ENCODE results near the gene JADE2.

Gene JADE2

GRCh38 chr5:134569758-134570364 is 44.4 kb downstream of the JADE2 start:
- no peak overlapping the region for H3K27ac ChIP-seq (ENCODE audit: low read depth in 2 of 2, low read length in 2 of 2)
- peaks cover 12 to 19% of the 10 kb centered on the region in 2 donors for H3K4me1 ChIP-seq (ENCODE audit: control insufficient read depth in 2 of 2, insufficient read depth in 2 of 2, low read length in 2 of 2)
- H3K9ac ChIP-seq (ENCODE audit: low read depth in 1 of 2, low read length in 2 of 2), result no peak overlapping the region
- H3K36me3 ChIP-seq (ENCODE audit: control insufficient read depth in 2 of 2, insufficient read depth in 2 of 2, low read length in 2 of 2), result peaks cover 73 to 82% of the 10 kb centered on the region in 2 donors
- H3K27me3 ChIP-seq (ENCODE audit: control insufficient read depth in 2 of 2, insufficient read depth in 2 of 2, low read length in 2 of 2), result no peaks in the 10 kb centered on the region
- no peak overlapping the region for H3K4me3 ChIP-seq (ENCODE audit: low read length in 2 of 2)
- no peaks in the 10 kb centered on the region for H3K9me3 ChIP-seq (ENCODE audit: control insufficient read depth in 2 of 2, low read length in 2 of 2)

GRCh38 chr5:134570365-134570758 is 44.9 kb downstream of the JADE2 start:
- Histone ChIP-seq H3K9ac (ENCODE audit: low read depth in 1 of 2, low read length in 2 of 2) (no peak overlapping the region), H3K4me1 (ENCODE audit: control insufficient read depth in 2 of 2, insufficient read depth in 2 of 2, low read length in 2 of 2) (peaks cover 12 to 19% of the 10 kb centered on the region in 2 donors), H3K4me3 (ENCODE audit: low read length in 2 of 2) (no peak overlapping the region), H3K27me3 (ENCODE audit: control insufficient read depth in 2 of 2, insufficient read depth in 2 of 2, low read length in 2 of 2) (no peaks in the 10 kb centered on the region), H3K9me3 (ENCODE audit: control insufficient read depth in 2 of 2, low read length in 2 of 2) (no peaks in the 10 kb centered on the region), H3K27ac (ENCODE audit: low read depth in 2 of 2, low read length in 2 of 2) (no peak overlapping the region), H3K36me3 (ENCODE audit: control insufficient read depth in 2 of 2, insufficient read depth in 2 of 2, low read length in 2 of 2) (peaks cover 73 to 82% of the 10 kb centered on the region in 2 donors)

GRCh38 chr5:134570886-134571285 is 45.4 kb downstream of the JADE2 start:
- H3K27me3 ChIP-seq (ENCODE audit: control insufficient read depth in 2 of 2, insufficient read depth in 2 of 2, low read length in 2 of 2), result no peaks in the 10 kb centered on the region
- H3K4me1 ChIP-seq (ENCODE audit: control insufficient read depth in 2 of 2, insufficient read depth in 2 of 2, low read length in 2 of 2), result peaks cover 12 to 19% of the 10 kb centered on the region in 2 donors
- H3K9ac ChIP-seq (ENCODE audit: low read depth in 1 of 2, low read length in 2 of 2), result no peak overlapping the region
- H3K4me3 ChIP-seq (ENCODE audit: low read length in 2 of 2), result no peak overlapping the region
- H3K27ac ChIP-seq (ENCODE audit: low read depth in 2 of 2, low read length in 2 of 2), result no peak overlapping the region
- peaks cover 72 to 83% of the 10 kb centered on the region in 2 donors for H3K36me3 ChIP-seq (ENCODE audit: control insufficient read depth in 2 of 2, insufficient read depth in 2 of 2, low read length in 2 of 2)
- H3K9me3 ChIP-seq (ENCODE audit: control insufficient read depth in 2 of 2, low read length in 2 of 2), result no peaks in the 10 kb centered on the region

- Histone ChIP-seq H3K4me1 (ENCODE audit: control insufficient read depth in 2 of 2, insufficient read depth in 2 of 2, low read length in 2 of 2) (peaks cover 12 to 19% of the 10 kb centered on the region in 2 donors), H3K27me3 (ENCODE audit: control insufficient read depth in 2 of 2, insufficient read depth in 2 of 2, low read length in 2 of 2) (no peaks in the 10 kb centered on the region), H3K36me3 (ENCODE audit: control insufficient read depth in 2 of 2, insufficient read depth in 2 of 2, low read length in 2 of 2) (peaks cover 63 to 83% of the 10 kb centered on the region in 2 donors), H3K27ac (ENCODE audit: low read depth in 2 of 2, low read length in 2 of 2) (no peak overlapping the region), H3K9ac (ENCODE audit: low read depth in 1 of 2, low read length in 2 of 2) (no peak overlapping the region), H3K9me3 (ENCODE audit: control insufficient read depth in 2 of 2, low read length in 2 of 2) (no peaks in the 10 kb centered on the region), H3K4me3 (ENCODE audit: low read length in 2 of 2) (no peak overlapping the region)
Observed at GRCh38 chr5:134571693-134572405, 46.4 kb downstream of the JADE2 start.

GRCh38 chr5:134572811-134573210 is 47.3 kb downstream of the JADE2 start:
- peaks cover 55 to 82% of the 10 kb centered on the region in 2 donors for H3K36me3 ChIP-seq (ENCODE audit: control insufficient read depth in 2 of 2, insufficient read depth in 2 of 2, low read length in 2 of 2)
- H3K27me3 ChIP-seq (ENCODE audit: control insufficient read depth in 2 of 2, insufficient read depth in 2 of 2, low read length in 2 of 2), result no peaks in the 10 kb centered on the region
- no peaks in the 10 kb centered on the region for H3K9me3 ChIP-seq (ENCODE audit: control insufficient read depth in 2 of 2, low read length in 2 of 2)
- H3K4me1 ChIP-seq (ENCODE audit: control insufficient read depth in 2 of 2, insufficient read depth in 2 of 2, low read length in 2 of 2), result peaks cover 12 to 16% of the 10 kb centered on the region in 2 donors
- no peak overlapping the region for H3K4me3 ChIP-seq (ENCODE audit: low read length in 2 of 2)
- H3K27ac ChIP-seq (ENCODE audit: low read depth in 2 of 2, low read length in 2 of 2), result no peak overlapping the region
- H3K9ac ChIP-seq (ENCODE audit: low read depth in 1 of 2, low read length in 2 of 2), result no peak overlapping the region

- Histone ChIP-seq H3K9me3 (ENCODE audit: control insufficient read depth in 2 of 2, low read length in 2 of 2) (no peaks in the 10 kb centered on the region), H3K36me3 (ENCODE audit: control insufficient read depth in 2 of 2, insufficient read depth in 2 of 2, low read length in 2 of 2) (peaks cover 65 to 88% of the 10 kb centered on the region in 2 donors), H3K4me1 (ENCODE audit: control insufficient read depth in 2 of 2, insufficient read depth in 2 of 2, low read length in 2 of 2) (peaks cover 2% of the 10 kb centered on the region in 2 donors), H3K9ac (ENCODE audit: low read depth in 1 of 2, low read length in 2 of 2) (no peak overlapping the region), H3K4me3 (ENCODE audit: low read length in 2 of 2) (no peak overlapping the region), H3K27ac (ENCODE audit: low read depth in 2 of 2, low read length in 2 of 2) (no peak overlapping the region), H3K27me3 (ENCODE audit: control insufficient read depth in 2 of 2, insufficient read depth in 2 of 2, low read length in 2 of 2) (no peaks in the 10 kb centered on the region)
Observed at GRCh38 chr5:134574521-134574920, 49.1 kb downstream of the JADE2 start.

GRCh38 chr5:134575316-134575715 is 49.8 kb downstream of the JADE2 start:
- H3K36me3 ChIP-seq (ENCODE audit: control insufficient read depth in 2 of 2, insufficient read depth in 2 of 2, low read length in 2 of 2), result peaks cover 61 to 86% of the 10 kb centered on the region in 2 donors
- no peak overlapping the region for H3K27ac ChIP-seq (ENCODE audit: low read depth in 2 of 2, low read length in 2 of 2)
- H3K4me1 ChIP-seq (ENCODE audit: control insufficient read depth in 2 of 2, insufficient read depth in 2 of 2, low read length in 2 of 2), result no peaks in the 10 kb centered on the region

GRCh38 chr5:134576386-134577021 is 51.0 kb downstream of the JADE2 start:
- H3K9ac ChIP-seq (ENCODE audit: low read depth in 1 of 2, low read length in 2 of 2), result no peak overlapping the region

More at GRCh38 chr5:134575316-134575715, 49.8 kb downstream of the JADE2 start:
- Histone ChIP-seq H3K9me3 (ENCODE audit: control insufficient read depth in 2 of 2, low read length in 2 of 2) (no peaks in the 10 kb centered on the region), H3K4me3 (ENCODE audit: low read length in 2 of 2) (no peak overlapping the region), H3K27me3 (ENCODE audit: control insufficient read depth in 2 of 2, insufficient read depth in 2 of 2, low read length in 2 of 2) (no peaks in the 10 kb centered on the region), H3K9ac (ENCODE audit: low read depth in 1 of 2, low read length in 2 of 2) (no peak overlapping the region)

GRCh38 chr5:134577022-134577795 is 51.7 kb downstream of the JADE2 start:
- Histone ChIP-seq H3K27ac (ENCODE audit: low read depth in 2 of 2, low read length in 2 of 2) (no peak overlapping the region), H3K36me3 (ENCODE audit: control insufficient read depth in 2 of 2, insufficient read depth in 2 of 2, low read length in 2 of 2) (peaks cover 57 to 76% of the 10 kb centered on the region in 2 donors), H3K9me3 (ENCODE audit: control insufficient read depth in 2 of 2, low read length in 2 of 2) (no peaks in the 10 kb centered on the region), H3K9ac (ENCODE audit: low read depth in 1 of 2, low read length in 2 of 2) (no peak overlapping the region), H3K27me3 (ENCODE audit: control insufficient read depth in 2 of 2, insufficient read depth in 2 of 2, low read length in 2 of 2) (no peaks in the 10 kb centered on the region), H3K4me1 (ENCODE audit: control insufficient read depth in 2 of 2, insufficient read depth in 2 of 2, low read length in 2 of 2) (no peaks in the 10 kb centered on the region), H3K4me3 (ENCODE audit: low read length in 2 of 2) (no peak overlapping the region)

More at GRCh38 chr5:134576386-134577021, 51.0 kb downstream of the JADE2 start:
- Histone ChIP-seq H3K27ac (ENCODE audit: low read depth in 2 of 2, low read length in 2 of 2) (no peak overlapping the region), H3K36me3 (ENCODE audit: control insufficient read depth in 2 of 2, insufficient read depth in 2 of 2, low read length in 2 of 2) (peaks cover 61 to 83% of the 10 kb centered on the region in 2 donors), H3K4me1 (ENCODE audit: control insufficient read depth in 2 of 2, insufficient read depth in 2 of 2, low read length in 2 of 2) (no peaks in the 10 kb centered on the region), H3K4me3 (ENCODE audit: low read length in 2 of 2) (no peak overlapping the region), H3K9me3 (ENCODE audit: control insufficient read depth in 2 of 2, low read length in 2 of 2) (no peaks in the 10 kb centered on the region), H3K27me3 (ENCODE audit: control insufficient read depth in 2 of 2, insufficient read depth in 2 of 2, low read length in 2 of 2) (no peaks in the 10 kb centered on the region)

All from mucosa of rectum (tissue), 2 donors.